ENCODE data around the gene TAX1BP1. TPM values are rescaled to one million over a fixed set of nuclear protein-coding genes. Genes with fewer than 3 reads are reported as not detected.

TAX1BP1 gene
- total and polyA plus RNA-seq, 2 of the 13 experiments (the other 11 are each of a cell fraction or from before 2014, with no cell fraction given) = 95.2 to 98.9 TPM

DNA sequence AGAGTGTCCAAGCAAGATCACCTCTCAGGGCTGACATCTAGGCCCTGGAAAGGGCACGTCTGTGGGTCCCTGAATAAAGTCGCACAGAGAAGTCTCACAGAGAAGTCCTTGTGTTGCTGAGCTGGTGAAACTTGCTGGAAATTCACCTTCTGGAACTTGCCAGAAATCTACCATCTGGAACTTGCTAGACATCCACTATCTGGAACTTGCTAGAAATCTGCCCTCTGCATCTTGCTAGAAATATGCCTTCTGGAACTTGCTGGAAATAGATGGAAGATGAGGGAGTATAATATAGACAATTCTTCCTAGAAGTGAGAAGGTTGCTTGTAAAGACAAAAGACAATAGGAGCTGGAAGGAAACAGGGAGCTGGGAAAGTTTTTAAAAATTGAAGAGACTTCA, 5.4 kb upstream of the TAX1BP1 start:
- TF ChIP-seq SRSF9 (IDR thresholded peaks at IDR 0.05; ENCODE audit: borderline replicate concordance, insufficient read depth, low read depth, low read length, poor library complexity, severe bottlenecking) (no peak), MBD4 (IDR thresholded peaks at IDR 0.05; ENCODE audit: borderline replicate concordance, low read length) (0 out of 2 replicates have a peak, but pooled peaks have one; percentile 20)
- Histone ChIP-seq H3K27me3 (ENCODE audit: control insufficient read depth in 1 of 2, insufficient read depth in 2 of 2, low read length in 2 of 2) (no peaks in the 10 kb centered on the region; a peak in 1 of 5 replicates), H2AFZ (ENCODE audit: low read length) (no peak overlapping the region), H3K9me3 (ENCODE audit: low read length) (no peaks in the 10 kb centered on the region), H3K36me3 (replicated peaks in 1 of 2; ENCODE audit: control insufficient read depth in 1 of 2, insufficient read depth in 2 of 2, low read length in 2 of 2) (no peaks in the 10 kb centered on the region), H3K9ac (ENCODE audit: insufficient read depth, low read depth, low read length) (no peak overlapping the region), H3K4me1 (ENCODE audit: insufficient read depth, low read length) (peaks cover 64% of the 10 kb centered on the region), H3K79me2 (ENCODE audit: insufficient read depth, low read length) (no peaks in the 10 kb centered on the region), H3K4me2 (ENCODE audit: low read depth, low read length) (0 out of 2 replicates have a peak overlapping the region, but pooled peaks have one; percentile 44), H3K4me3 (replicated peaks in 1 of 3; ENCODE audit: insufficient read depth in 1 of 3, low read depth in 2 of 3, low read length in 3 of 3) (no peak overlapping the region), H4K20me1 (ENCODE audit: insufficient read depth, low read length) (no peaks in the 10 kb centered on the region), H3K27ac (ENCODE audit: extremely low read length, insufficient read depth, low read length) (peak overlapping the region; percentile 22)
- no TSS peak for BruUV-seq (replicated peaks)
- FAIRE-seq (no peak), DNase-seq (ENCODE audit: low spot score) (no peak), ATAC-seq (no peak)
- ChIA-PET CTCF (ENCODE audit: low intra/inter-chr PET ratio, low total read pairs) (no interaction called here), POLR2A (no interaction called here)
- 59% methylated on average over 2 of the region's 2 CpGs for WGBS (ENCODE audit: low lambda C conversion rate)
- intact Hi-C loops (cut with micrococcal nuclease; ENCODE audit: unreplicated experiment) (no loop called here), in situ Hi-C loops (cut with HindIII; ENCODE audit: extremely low pct_ligation_motif_present, low pct_unique_long_range_greater_than_20kb) (no loop called here)

DNA sequence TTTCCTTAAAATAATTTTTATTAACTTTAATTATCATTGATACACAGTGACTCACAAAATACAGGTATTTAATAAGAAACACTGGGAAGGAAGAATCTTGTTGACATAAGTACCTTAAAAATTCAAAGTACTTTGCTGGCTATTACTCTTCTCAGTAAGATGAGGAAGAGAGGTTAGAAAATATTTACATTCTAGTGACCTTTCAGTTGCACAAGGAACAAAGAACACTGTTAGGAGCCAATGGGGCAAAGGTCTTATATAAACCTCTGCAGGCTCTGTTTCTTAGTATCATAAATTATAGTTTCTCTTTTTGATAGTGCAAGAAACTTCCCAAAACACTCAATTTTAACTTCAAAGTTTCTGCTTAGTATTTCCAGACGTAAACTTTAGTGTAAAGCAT, 4.8 kb upstream of the TAX1BP1 start:
- Histone ChIP-seq H3K4me1 (ENCODE audit: insufficient read depth, low read length) (peaks cover 64% of the 10 kb centered on the region), H3K27ac (ENCODE audit: extremely low read length, insufficient read depth, low read length) (peak overlapping the region; percentile 33), H3K4me2 (ENCODE audit: low read depth, low read length) (peak overlapping the region; percentile 44), H3K9ac (ENCODE audit: insufficient read depth, low read depth, low read length) (no peak overlapping the region), H3K27me3 (ENCODE audit: control insufficient read depth in 1 of 2, insufficient read depth in 2 of 2, low read length in 2 of 2) (no peaks in the 10 kb centered on the region; a peak in 1 of 5 replicates), H4K20me1 (ENCODE audit: insufficient read depth, low read length) (no peaks in the 10 kb centered on the region), H3K36me3 (replicated peaks in 1 of 2; ENCODE audit: control insufficient read depth in 1 of 2, insufficient read depth in 2 of 2, low read length in 2 of 2) (no peaks in the 10 kb centered on the region), H2AFZ (ENCODE audit: low read length) (no peak overlapping the region), H3K4me3 (replicated peaks in 1 of 3; ENCODE audit: insufficient read depth in 1 of 3, low read depth in 2 of 3, low read length in 3 of 3) (no peak overlapping the region), H3K9me3 (ENCODE audit: low read length) (no peaks in the 10 kb centered on the region), H3K79me2 (ENCODE audit: insufficient read depth, low read length) (no peaks in the 10 kb centered on the region)
- in situ Hi-C loops (cut with HindIII; ENCODE audit: extremely low pct_ligation_motif_present, low pct_unique_long_range_greater_than_20kb) = no loop called here
- no peak for FAIRE-seq
- ChIA-PET POLR2A (no interaction called here), CTCF (ENCODE audit: low intra/inter-chr PET ratio, low total read pairs) (no interaction called here)
- WGBS (ENCODE audit: low lambda C conversion rate) = 50% methylated on average over 1 of the region's 1 CpG
- peak; percentile 70 for DNase-seq (ENCODE audit: low spot score)
- intact Hi-C loops (cut with micrococcal nuclease; ENCODE audit: unreplicated experiment) = no loop called here
- BruUV-seq (replicated peaks) = no TSS peak
- ATAC-seq = no peak
- TF ChIP-seq NR2F2 (IDR thresholded peaks at IDR 0.05; ENCODE audit: borderline replicate concordance, low read depth) (peak; percentile 93), SAP130 (CRISPR knock-in tag; IDR thresholded peaks at IDR 0.05; ENCODE audit: low read depth) (peak; percentile 37; the same call in 1 of the 2 replicates), ZNF780A (CRISPR knock-in tag; IDR thresholded peaks at IDR 0.05) (no peak), ASH2L (IDR thresholded peaks at IDR 0.05; ENCODE audit: insufficient read length, low read depth, low read length) (peak; percentile 25)
- TF ChIP-seq, protein P1, sequence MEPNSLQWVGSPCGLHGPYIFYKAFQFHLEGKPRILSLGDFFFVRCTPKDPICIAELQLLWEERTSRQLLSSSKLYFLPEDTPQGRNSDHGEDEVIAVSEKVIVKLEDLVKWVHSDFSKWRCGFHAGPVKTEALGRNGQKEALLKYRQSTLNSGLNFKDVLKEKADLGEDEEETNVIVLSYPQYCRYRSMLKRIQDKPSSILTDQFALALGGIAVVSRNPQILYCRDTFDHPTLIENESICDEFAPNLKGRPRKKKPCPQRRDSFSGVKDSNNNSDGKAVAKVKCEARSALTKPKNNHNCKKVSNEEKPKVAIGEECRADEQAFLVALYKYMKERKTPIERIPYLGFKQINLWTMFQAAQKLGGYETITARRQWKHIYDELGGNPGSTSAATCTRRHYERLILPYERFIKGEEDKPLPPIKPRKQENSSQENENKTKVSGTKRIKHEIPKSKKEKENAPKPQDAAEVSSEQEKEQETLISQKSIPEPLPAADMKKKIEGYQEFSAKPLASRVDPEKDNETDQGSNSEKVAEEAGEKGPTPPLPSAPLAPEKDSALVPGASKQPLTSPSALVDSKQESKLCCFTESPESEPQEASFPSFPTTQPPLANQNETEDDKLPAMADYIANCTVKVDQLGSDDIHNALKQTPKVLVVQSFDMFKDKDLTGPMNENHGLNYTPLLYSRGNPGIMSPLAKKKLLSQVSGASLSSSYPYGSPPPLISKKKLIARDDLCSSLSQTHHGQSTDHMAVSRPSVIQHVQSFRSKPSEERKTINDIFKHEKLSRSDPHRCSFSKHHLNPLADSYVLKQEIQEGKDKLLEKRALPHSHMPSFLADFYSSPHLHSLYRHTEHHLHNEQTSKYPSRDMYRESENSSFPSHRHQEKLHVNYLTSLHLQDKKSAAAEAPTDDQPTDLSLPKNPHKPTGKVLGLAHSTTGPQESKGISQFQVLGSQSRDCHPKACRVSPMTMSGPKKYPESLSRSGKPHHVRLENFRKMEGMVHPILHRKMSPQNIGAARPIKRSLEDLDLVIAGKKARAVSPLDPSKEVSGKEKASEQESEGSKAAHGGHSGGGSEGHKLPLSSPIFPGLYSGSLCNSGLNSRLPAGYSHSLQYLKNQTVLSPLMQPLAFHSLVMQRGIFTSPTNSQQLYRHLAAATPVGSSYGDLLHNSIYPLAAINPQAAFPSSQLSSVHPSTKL (CRISPR knock-in tag; IDR thresholded peaks at IDR 0.05) = peak; percentile 89
- TF ChIP-seq, protein P2, sequence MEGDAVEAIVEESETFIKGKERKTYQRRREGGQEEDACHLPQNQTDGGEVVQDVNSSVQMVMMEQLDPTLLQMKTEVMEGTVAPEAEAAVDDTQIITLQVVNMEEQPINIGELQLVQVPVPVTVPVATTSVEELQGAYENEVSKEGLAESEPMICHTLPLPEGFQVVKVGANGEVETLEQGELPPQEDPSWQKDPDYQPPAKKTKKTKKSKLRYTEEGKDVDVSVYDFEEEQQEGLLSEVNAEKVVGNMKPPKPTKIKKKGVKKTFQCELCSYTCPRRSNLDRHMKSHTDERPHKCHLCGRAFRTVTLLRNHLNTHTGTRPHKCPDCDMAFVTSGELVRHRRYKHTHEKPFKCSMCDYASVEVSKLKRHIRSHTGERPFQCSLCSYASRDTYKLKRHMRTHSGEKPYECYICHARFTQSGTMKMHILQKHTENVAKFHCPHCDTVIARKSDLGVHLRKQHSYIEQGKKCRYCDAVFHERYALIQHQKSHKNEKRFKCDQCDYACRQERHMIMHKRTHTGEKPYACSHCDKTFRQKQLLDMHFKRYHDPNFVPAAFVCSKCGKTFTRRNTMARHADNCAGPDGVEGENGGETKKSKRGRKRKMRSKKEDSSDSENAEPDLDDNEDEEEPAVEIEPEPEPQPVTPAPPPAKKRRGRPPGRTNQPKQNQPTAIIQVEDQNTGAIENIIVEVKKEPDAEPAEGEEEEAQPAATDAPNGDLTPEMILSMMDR (CRISPR knock-in tag; IDR thresholded peaks at IDR 0.05) = no peak
